SH-SY5Y (cell line): ENCODE data around the gene ST8SIA6.

ENCODE experiments used
- GATA2 ChIP-seq: IDR thresholded peaks from 2 replicates; pipeline ENCODE4 v1.6.1; 2011; ENCODE audit warnings: mild to moderate bottlenecking, low read depth, low read length
- GATA3 ChIP-seq: IDR thresholded peaks from 2 replicates; pipeline ENCODE4 v1.6.1; 2011; ENCODE audit warnings: low read depth, mild to moderate bottlenecking, low read length, moderate library complexity

ST8SIA6 gene

GRCh38 chr10:17472481-17473227 is 18.3 kb upstream of the ST8SIA6 start:
- TF ChIP-seq GATA3 (no peak), GATA2 (no peak)

GRCh38 chr10:17470246-17470645 is 15.9 kb upstream of the ST8SIA6 start:
- TF ChIP-seq GATA3 = no peak
- TF ChIP-seq GATA2 = no peak

DNA sequence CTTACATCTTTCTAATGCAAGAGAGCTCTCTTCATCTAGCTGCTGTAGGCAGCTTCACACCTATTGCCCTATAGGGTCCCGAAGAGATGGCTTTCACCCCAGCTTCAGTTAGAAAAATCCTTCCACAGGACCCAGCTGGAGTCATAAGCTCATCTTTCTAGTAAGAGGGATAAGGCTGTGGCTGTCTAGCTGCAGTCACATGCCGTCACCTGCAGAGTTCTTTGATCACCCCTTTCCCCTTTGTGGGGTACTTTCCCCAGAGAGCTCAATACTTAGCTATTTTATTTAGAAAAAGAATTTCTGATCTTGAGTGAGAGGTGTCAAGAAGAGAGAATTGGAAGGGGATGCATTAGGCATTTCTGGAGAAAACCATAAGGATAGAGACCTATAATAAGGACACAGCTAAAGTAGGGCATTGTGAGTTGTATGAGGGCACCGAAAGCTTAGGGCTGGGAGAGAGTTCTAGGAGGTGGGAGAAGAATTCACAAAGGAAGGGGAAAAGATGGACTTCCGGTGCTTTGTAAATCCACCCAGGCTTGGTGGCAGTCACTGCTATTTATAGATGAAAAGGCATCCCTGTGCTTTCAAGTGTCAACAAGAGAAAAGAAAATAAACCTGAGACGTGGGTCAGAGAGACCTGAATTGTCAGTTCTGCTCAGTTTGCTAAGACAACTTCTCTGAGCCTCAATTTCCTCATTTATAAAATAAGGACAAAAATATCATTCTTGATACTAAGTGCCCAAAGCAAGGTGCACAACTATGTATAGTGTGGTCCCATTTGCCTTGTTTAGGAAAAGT is 11.1 kb upstream of the ST8SIA6 start:
- TF ChIP-seq GATA2 (no peak), GATA3 (no peak)

DNA sequence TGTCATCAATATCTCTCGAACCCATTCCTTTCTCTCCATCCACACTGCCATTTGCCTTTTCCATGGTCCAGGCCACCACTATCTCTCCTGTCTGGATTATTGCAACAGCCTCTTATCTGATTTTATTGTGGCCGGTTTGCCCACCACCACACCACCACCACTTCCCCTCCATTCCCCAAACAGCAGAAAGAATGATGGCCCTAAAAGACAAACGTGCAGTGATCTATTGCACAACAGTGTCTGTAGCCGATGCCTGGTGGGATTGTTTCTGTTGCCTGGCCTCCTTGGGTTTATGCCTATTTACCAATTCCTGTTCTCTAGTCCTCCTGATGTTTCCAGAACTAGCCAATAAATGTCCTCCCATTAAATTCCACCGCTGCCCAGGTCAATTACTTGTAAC is 10.2 kb upstream of the ST8SIA6 start:
- TF ChIP-seq GATA3 = no peak
- TF ChIP-seq GATA2 = no peak

GRCh38 chr10:17460756-17461155 is 6.4 kb upstream of the ST8SIA6 start:
- TF ChIP-seq GATA2 = no peak

GRCh38 chr10:17457083-17457482 is 2.7 kb upstream of the ST8SIA6 start:
- TF ChIP-seq GATA2 (no peak), GATA3 (no peak)

GRCh38 chr10:17456032-17456548 is 1.7 kb upstream of the ST8SIA6 start:
- TF ChIP-seq GATA2 (no peak), GATA3 (no peak)

DNA sequence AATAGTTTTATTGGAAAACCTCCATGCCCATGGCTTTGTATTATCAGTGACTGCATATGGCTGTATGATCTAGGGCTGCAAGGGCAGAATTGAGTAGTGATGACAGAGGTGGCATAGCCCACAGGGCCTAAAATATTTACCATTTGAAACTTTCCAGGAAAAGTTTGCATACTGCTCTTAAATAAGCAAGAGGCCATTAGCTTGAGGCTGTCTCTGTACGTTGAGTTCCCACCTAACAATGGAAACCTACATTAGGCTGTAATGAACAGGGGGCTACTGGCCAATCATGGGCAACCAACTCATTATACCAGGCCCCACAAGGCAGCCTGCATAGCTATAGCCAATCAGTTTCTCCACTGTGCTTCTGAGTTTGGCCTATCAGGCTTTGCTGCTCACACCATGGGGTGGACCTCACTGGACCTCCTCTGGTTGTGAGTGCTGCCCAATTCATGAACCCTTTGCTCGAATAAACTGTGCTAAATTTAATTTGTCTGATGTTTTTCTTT is 673 bp upstream of the ST8SIA6 start:
- TF ChIP-seq GATA3 (no peak), GATA2 (no peak)

- no peak for TF ChIP-seq GATA2
- TF ChIP-seq GATA3 = no peak
Measured at GRCh38 chr10:17453373-17454091, 863 bp downstream of the ST8SIA6 start.

- no peak for TF ChIP-seq GATA3
- TF ChIP-seq GATA2 = no peak
Measured at GRCh38 chr10:17453035-17453372, 1.4 kb downstream of the ST8SIA6 start.

DNA sequence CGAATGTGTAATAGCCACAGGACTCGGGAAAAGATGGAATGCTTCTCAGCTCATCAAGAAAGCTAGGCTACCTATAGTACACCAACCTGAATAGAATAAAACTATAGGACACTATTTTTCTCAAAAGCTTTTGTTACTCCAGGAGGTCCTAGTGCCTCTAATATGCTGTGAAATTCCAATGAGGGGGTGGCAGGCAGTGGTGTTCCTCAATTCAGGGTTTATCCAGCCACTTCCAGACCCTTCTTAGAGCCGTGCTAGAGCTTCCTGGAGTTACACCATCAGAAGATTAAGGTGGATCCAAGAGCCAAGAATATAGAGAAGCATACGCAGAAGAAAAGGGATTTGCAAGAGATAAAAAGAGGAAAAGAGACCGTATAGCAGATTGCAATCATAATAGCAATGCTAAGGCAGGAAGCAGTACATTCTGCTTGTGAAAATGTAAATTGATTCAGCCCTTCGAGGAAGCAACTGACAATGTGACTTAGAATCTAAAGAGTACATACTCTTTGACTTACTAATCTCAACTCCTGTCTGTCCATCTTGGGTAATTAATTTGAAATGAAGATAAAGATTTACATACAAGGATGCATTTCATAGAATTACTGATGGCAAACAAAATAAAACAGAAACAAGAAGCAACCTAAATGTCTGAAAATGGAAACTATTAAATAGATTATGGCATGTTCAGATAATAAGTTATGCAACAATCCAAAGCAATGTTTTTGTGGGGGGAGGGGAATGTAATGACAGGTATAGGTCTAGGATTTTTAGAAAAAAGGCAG is 2.1 kb downstream of the ST8SIA6 start:
- TF ChIP-seq GATA3 (no peak), GATA2 (no peak)

- no peak for TF ChIP-seq GATA2
- no peak for TF ChIP-seq GATA3
Measured at GRCh38 chr10:17450024-17450423, 4.4 kb downstream of the ST8SIA6 start.

DNA sequence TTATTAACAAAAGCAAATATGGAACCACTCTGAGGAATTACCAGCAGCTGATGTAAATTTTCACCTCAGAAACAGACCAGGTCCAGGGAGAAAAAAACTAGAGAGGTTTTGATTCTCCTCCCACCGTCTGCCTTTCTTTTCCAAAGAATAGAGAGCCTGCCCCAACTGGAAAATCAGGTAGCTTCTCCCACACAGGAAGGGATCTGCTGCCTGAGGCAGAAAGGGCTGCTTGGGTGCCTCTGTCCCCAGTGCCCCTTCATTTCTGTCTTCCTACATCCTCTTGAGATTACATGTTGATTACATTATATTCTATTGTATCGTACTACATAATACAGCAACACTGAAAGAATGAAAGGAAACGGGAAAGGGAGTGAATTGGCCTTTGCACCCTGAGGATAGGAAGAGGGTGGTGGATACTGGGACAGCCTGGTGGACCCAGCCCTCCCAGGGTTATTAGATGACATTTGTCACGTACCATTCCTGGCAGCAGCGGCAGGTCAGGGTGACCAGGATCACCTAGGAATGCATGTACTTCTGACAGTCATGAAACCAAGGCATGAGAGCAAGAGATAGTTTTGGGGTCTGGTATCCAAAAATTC is 8.9 kb downstream of the ST8SIA6 start:
- no peak for TF ChIP-seq GATA3
- TF ChIP-seq GATA2 = no peak
